Head of caudate nucleus (tissue), 42 donors: ENCODE measurements around the gene PPARD.

ENCODE experiments used
- DNase-seq, 42 donors: peaks; one replicate each; pipeline versions ENCODE4 v3.0.0 to v3.0.0-alpha.2; 2020 to 2021; ENCODE audit warnings: mixed read lengths in 7 of 42
- intact Hi-C: fragments of 100-400 bp; cut with DNase I; formaldehyde crosslinking; loops from one replicate; pipeline ENCODE4 v1.15.0; 2022

Gene PPARD

DNA sequence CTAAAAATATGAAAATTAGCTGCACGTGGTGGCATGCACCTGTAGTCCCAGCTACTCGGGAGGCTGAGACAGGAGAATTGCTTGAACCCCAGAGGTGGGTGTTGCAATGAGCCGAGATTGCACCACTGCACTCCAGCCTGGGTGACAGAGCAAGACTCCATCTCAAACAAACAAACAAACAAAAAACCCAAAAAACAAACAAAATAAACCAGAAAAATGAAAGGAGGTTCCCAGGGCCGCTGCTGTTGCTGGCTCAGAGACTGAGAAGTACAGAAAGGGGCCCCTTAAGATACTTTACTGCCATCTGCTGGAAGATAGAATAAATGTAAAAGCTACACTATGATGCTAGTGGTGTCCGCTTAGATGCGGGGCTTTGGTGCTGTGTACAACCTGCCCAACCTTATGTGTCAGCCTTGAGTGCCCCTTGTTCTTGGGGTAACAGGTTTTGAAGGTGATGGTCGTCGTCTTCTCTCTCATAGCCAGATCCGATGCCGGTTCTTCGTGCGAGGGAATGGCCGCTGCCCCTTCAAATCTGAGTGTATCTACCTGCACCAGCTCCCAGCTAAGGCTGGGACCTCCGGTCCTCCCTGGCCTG, 107.0 kb downstream of the PPARD start:
- peak in 27 of 42 donors; percentile 19 to 72 (median 38) for DNase-seq
- intact Hi-C loops = no loop called here

GRCh38 chr6:35451354-35452182, 109.2 kb downstream of the PPARD start:
- intact Hi-C loops = loop anchor here (2.0 kb wide), 1 partner anchor 109 kb away; the partner anchor contains the start of gene PPARD
- no peak for DNase-seq

- peak; percentile 83 to 97 (median 92) for DNase-seq
- intact Hi-C loops = no loop called here
Observed at GRCh38 chr6:35452183-35453090, 110.1 kb downstream of the PPARD start, which contains the start of gene FANCE. TSS of gene FANCE (plus strand) at chr6:35452338. CDS start at chr6:35452546, 208 bp downstream.

DNA sequence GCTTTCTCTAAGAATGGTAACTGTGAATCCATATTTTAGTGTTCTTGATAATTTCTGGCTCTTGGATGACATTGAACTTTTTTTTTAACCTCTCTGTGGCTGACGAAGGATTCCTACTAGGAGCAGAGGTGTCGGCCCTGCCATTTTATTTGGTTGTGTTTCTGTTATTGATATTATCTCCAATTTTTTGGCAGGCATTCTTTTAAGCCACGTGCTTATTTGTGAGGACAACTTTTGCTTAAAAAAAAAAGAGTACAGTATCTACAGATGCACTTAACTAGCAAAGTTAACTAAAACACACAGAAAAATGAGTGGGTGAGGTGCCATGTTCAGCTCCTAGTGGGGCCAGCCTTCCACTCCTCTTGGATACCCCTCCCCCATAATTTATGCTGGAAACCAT, 110.9 kb downstream of the PPARD start:
- no peak for DNase-seq
- intact Hi-C loops = no loop called here

GRCh38 chr6:35454391-35455110, 112.2 kb downstream of the PPARD start:
- intact Hi-C loops = no loop called here
- DNase-seq = no peak

DNA sequence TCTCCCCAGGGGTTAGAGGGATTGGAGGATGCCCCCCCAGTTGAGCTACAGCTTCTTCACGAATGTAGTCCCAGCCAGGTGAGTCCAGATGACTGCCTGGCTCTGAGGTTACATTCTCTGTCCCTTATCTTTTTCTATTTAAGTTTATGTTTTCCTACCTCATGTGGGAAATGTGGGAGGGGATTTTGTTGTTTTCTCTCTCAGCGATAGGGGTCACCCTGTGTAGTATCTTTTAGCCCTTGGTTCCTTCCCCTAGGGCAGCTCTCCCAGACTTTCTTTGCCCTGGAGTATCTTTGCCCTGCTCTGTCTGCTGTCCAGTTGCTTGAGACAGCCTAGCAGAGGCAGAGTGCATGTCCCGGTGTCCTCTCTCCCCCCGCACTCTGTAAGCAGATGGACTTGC, 115.5 kb downstream of the PPARD start:
- no peak for DNase-seq
- intact Hi-C loops = no loop called here

GRCh38 chr6:35461270-35461669, 118.9 kb downstream of the PPARD start:
- DNase-seq = no peak
- intact Hi-C loops = no loop called here

- DNase-seq = no peak
- intact Hi-C loops = no loop called here
Observed at GRCh38 chr6:35463292-35463691, 120.9 kb downstream of the PPARD start.

DNA sequence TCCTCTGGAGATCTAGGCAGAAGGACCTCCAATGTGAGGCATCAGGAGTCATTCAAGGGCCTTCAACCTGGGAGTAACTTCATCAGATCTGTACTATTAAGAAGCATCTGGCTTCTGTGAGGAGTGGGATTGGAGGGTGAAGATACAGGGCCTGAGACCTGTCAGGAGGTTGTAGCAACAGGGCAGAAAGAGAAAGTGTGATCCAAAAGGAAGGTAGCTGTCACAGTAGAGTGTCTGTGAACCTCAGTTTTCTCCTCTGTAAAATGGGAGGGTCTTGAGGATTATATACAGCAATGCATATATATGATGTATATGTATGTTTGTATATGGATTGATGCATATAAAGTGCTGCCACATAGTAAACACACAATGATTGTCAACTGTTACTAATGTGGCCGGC, 123.3 kb downstream of the PPARD start:
- no peak for DNase-seq
- intact Hi-C loops = no loop called here

DNA sequence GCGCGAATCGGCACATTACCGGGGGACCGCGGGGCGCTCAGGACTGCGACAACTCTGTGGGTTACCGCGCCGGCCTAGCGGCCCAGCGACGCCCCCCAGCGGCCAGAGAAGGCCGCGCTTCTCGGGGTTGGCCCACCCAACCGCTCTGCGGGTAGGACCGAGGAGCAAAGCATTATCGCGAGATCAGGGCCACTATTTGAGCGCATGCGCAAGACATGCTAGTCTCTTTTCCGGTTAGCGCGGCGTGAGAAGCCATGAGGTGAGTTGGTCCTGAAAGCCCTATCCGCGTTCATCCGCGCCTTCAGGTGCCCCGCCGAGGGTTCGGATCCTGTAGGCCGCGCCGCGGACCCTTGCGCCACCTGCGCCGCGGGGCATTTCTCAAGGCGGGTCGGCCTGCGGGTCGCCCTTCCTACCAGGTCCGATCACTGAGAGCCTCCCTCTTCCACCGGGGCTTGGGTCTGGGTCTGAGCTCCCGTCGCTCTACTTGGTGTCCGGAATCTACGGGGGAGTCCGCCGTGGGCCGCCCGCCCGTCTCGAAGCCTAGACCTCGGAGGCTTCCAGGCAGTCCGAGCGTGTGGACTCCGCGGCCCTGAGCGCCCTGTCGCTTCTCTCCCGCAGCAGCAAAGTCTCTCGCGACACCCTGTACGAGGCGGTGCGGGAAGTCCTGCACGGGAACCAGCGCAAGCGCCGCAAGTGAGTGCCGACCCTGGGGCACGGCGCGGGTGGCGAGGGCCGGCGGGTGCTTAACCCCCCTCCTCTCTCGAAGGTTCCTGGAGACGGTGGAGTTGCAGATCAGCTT, 126.0 kb downstream of the PPARD start, which contains the start of gene RPL10A:
Gene RPL10A (plus strand): TSS at position 221 of the 799 bp plus-strand sequence. CDS start 34 bp downstream, at position 255.
- intact Hi-C loops = loop anchor here (1.0 kb wide), 1 partner anchor 126 kb away; the partner anchor contains the start of gene PPARD
- DNase-seq = peak; percentile 91 to 98 (median 96)

DNA sequence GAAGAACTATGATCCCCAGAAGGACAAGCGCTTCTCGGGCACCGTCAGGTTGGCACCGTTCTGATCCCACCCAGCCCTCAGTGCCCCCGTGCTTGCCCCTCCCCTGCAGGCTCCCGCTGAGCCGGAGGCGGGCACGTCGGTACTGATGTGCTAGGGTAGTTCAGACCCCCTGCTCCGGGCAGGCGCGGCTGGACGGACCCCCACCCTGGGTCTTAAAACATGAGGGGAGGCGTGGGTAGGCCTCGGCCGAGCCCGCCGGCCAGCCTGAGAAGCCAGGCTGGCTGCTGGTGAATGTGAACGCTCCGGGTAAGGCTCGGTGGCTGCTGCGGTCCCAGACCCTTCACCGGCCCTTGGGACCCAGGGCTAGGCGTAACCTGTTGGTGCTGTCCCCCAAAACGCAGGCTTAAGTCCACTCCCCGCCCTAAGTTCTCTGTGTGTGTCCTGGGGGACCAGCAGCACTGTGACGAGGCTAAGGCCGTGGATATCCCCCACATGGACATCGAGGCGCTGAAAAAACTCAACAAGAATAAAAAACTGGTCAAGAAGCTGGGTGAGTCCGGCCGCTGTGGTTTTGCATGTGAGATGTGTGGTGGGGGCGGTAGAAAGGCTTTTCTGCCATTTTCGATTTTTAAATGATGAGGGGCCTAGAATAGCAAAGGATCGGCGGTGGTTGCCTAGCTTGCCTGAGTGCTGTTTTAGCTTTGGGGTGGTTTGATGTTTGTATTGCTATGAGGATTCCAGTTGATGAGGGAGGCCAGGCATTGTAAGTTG, 126.8 kb downstream of the PPARD start:
- intact Hi-C loops = loop anchor here (1.0 kb wide), 1 partner anchor 127 kb away; the partner anchor contains the start of gene PPARD

DNA sequence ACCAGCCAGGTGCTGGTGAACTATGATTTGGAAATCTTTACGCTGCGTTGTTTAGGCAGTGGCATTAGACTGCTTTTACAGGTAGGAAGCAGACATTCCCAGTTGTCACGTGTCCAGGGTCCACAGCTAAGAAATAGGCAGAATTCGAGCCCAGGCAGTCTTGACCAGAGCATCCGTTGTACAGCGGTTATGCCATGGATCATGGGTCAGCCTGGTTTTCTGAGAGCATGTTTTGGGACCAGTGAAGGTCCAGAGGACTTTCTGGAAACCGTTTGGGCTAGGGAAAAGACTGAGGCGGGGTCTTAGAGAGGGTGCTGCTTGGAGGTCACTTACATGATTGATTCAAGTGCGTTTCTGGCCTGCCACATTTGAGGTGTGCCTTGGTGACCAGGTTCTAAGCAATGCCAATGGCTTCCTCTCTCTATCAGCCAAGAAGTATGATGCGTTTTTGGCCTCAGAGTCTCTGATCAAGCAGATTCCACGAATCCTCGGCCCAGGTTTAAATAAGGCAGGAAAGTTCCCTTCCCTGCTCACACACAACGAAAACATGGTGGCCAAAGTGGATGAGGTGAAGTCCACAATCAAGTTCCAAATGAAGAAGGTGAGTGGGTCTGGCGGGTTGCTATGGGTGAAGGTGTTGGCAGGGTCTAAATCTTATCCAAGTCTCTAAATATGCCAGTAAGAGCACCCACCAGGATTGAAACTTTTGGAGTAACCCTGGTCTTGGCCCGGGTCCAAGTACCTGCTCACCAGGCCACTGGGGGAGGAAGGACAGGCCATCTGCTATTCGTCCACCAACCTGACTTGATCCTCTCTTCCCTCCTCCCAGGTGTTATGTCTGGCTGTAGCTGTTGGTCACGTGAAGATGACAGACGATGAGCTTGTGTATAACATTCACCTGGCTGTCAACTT, 127.6 kb downstream of the PPARD start:
- intact Hi-C loops = no loop called here
- no peak for DNase-seq

More for the DNA sequence above, 126.8 kb downstream of the PPARD start:
- DNase-seq = peak in 9 of 42 donors; percentile 18 to 71 (median 42)

- intact Hi-C loops = no loop called here
Observed at GRCh38 chr6:35470663-35471120, 128.3 kb downstream of the PPARD start.

DNA sequence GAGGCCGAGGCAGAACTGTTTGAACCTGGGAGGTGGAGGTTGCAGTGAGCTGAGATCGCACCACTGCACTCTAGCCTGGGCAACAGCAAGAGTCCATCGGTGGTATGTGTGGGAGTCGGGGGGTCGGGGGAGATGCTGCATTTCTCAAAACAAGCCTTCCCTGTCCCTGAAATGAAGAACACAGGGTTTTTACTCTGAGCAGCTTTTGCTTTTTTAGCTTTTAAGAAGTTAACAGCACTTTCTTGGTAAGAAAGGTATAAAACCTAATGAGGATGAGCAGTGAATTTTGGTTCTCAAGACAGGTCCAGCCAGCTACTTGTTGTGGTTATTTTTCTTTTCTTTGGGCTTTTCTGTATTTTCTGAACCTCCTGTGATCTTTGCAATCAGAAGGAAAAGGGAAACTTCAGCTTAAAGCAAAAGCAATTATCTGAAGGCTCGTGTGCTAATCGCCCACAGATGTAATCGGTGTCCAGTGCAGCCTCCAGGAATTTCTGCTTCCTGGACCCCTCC, 129.5 kb downstream of the PPARD start:
- no peak for DNase-seq
- intact Hi-C loops = no loop called here

More at GRCh38 chr6:35470663-35471120, 128.3 kb downstream of the PPARD start:
- DNase-seq = peak in 1 of 42 donors; percentile 19

DNA sequence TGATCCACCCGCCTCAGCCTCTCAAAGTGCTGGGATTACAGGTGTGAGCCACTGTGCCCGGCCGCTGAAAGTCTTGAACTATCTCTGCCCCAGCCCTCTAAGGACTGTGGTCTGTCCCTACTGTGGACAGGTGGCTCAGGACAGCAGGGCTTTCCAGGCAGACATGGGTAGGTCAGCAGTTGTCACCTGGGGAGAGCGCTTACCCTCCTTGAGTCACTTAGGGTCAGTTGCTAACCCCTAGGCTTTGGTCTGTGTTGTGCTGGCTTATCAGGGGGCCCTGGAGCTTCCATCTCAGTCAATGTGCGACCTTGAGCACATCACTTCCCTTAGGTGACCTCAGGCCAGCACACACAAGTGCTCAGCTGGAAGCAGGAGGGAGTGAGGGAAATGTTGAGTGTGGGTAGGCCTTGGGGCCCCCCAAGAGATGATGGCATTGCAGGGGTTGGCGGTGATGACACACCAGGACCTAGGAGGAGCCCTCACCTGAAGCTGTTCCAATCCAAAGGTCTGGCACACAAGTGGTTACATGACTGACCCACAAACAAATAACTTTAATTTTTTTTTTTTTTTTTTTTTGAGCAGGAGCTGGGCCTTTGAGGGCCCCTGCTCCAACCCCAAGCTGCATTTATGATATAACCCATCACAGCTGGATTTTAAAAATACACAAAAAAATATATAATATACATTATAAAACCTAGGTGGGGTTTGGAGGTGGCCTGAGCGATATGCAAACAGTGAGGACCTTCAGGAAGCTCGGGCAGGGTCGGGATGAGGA, 130.9 kb downstream of the PPARD start:
- intact Hi-C loops = no loop called here
- no peak for DNase-seq
